ENCODE measurements around the gene MINDY3.
A peak's percentile ranks its signal among the peaks of the same experiment; 100 is the strongest.
"Not testable (repeated sequence)": the region's sequence is repeated elsewhere in the genome, so short reads cannot be mapped to it uniquely, and the experiment has no call there.

The MINDY3 gene

DNA sequence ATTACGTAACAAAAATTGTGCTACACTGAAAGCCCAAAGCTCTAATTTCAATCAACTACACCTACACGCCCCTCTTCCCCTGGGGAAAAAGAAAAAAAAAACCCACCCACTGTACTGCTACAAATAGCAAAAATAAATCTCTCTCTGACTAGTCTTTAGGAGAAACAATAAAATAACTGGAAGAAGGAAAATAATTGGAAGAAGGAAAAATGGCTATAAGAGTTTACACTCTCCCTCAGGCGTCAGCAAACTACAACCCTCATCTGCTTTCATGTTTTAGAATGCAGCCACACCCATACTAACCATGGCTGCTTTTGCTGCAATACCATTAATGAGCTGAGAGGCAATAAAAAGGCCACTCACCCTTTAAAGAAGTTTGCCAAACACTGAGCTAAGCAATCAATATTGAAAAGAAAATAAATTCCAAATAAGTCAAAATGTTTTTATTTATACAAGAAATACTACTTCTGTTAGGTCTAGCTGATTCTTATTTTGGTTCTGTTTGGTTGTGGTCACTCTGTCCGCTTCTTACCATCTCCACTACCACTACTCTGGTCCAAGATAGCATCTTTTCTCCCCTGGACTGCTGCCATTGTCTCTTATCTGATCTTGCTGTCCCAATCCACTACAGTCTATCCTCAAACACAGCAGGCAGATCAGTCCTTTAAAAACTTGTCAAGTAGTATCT is 3.8 kb downstream of the MINDY3 start:
- TF ChIP-seq FOXK2 (IDR thresholded peaks at IDR 0.05) (no peak), ARNT (IDR thresholded peaks at IDR 0.05) (no peak), SP1 (IDR thresholded peaks at IDR 0.05) (no peak), CTBP1 (IDR thresholded peaks at IDR 0.05; ENCODE audit: borderline replicate concordance) (peak; percentile 74), SUZ12 (IDR thresholded peaks at IDR 0.05) (no peak), FOXA1 (IDR thresholded peaks at IDR 0.05) (no peak), ZNF384 (IDR thresholded peaks at IDR 0.05) (peak; percentile 95), TARDBP (IDR thresholded peaks at IDR 0.05) (no peak), NFRKB (IDR thresholded peaks at IDR 0.05) (no peak), ELF4 (IDR thresholded peaks at IDR 0.05) (no peak), HDGF (IDR thresholded peaks at IDR 0.05; ENCODE audit: borderline replicate concordance) (no peak)
- TF ChIP-seq, protein P1, sequence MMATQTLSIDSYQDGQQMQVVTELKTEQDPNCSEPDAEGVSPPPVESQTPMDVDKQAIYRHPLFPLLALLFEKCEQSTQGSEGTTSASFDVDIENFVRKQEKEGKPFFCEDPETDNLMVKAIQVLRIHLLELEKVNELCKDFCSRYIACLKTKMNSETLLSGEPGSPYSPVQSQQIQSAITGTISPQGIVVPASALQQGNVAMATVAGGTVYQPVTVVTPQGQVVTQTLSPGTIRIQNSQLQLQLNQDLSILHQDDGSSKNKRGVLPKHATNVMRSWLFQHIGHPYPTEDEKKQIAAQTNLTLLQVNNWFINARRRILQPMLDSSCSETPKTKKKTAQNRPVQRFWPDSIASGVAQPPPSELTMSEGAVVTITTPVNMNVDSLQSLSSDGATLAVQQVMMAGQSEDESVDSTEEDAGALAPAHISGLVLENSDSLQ (IDR thresholded peaks at IDR 0.05), result peak; percentile 92
- ChIA-PET CTCF (interaction anchor here (2.6 kb wide), 1 partner anchor 137 kb away, joined by 8 read pairs; the partner anchor contains the start of gene ITGA8), POLR2A (no interaction called here)
- peak; percentile 40 for DNase-seq (ENCODE audit: extremely low spot score)

DNA sequence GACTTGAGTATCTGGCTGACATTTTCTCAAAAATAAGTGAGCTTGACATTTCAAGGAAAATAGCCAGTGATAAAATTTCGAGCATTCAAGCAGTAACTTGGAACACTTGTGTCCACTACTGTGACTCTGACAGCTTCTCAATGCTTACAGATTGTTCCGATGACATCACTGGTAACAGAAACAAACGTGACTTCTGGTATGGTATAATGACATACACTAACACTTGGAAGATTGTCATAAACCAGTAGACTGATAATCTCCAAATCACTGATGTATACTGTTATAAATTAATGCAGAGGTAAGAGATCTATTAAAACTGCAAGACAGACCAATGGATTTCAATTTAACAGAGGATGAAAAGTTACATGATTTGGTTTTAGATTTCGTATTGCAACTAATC is 6.5 kb downstream of the MINDY3 start:
- DNase-seq (ENCODE audit: extremely low spot score), result no peak
- TF ChIP-seq ARNT (IDR thresholded peaks at IDR 0.05) (peak; percentile 80; the same call in 1 of the 2 replicates), FOXA1 (IDR thresholded peaks at IDR 0.05) (no peak), BHLHE40 (IDR thresholded peaks at IDR 0.05; ENCODE audit: borderline replicate concordance) (no peak)
- TF ChIP-seq, protein P1 (IDR thresholded peaks at IDR 0.05), result peak; percentile 65
- ChIA-PET POLR2A (no interaction called here), CTCF (no interaction called here)

DNA sequence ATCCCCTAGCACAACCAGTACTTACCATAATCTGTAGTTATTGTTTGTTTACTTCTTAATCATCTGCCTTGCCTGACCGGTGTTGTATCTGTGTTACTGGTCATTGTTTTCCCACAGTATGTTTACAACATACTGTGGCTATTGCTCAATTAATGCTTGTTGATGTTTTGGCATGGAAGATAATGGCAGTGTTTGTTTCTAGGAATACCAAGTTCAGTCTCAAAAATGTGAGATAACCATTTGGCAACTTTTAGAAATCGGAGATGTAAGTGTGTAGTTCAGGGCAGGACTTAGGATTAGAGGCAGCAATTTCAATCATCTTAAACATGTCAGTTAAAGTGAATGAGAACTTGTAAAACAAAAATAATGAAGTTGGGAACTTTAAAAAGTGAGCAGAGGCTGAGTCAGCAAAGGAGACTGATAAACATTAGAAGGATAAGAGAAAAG is 8.2 kb downstream of the MINDY3 start:
- DNase-seq (ENCODE audit: extremely low spot score), result no peak
- TF ChIP-seq, protein P1 (IDR thresholded peaks at IDR 0.05), result peak; percentile 90
- no peak for TF ChIP-seq SUZ12 (IDR thresholded peaks at IDR 0.05)
- TF ChIP-seq HDGF (IDR thresholded peaks at IDR 0.05; ENCODE audit: borderline replicate concordance), result no peak
- TF ChIP-seq L3MBTL2 (conservative IDR thresholded peaks at IDR 0.05), result no peak
- no peak for TF ChIP-seq BHLHE40 (IDR thresholded peaks at IDR 0.05; ENCODE audit: borderline replicate concordance)
- no peak for TF ChIP-seq TARDBP (IDR thresholded peaks at IDR 0.05)
- TF ChIP-seq CTBP1 (IDR thresholded peaks at IDR 0.05; ENCODE audit: borderline replicate concordance), result peak; percentile 36; the same call in 1 of the 2 replicates
- ChIA-PET POLR2A (interaction anchor here (1.0 kb wide), 1 partner anchor 148 kb away, joined by 3 read pairs; no protein-coding TSS in a partner anchor), CTCF (no interaction called here)

DNA sequence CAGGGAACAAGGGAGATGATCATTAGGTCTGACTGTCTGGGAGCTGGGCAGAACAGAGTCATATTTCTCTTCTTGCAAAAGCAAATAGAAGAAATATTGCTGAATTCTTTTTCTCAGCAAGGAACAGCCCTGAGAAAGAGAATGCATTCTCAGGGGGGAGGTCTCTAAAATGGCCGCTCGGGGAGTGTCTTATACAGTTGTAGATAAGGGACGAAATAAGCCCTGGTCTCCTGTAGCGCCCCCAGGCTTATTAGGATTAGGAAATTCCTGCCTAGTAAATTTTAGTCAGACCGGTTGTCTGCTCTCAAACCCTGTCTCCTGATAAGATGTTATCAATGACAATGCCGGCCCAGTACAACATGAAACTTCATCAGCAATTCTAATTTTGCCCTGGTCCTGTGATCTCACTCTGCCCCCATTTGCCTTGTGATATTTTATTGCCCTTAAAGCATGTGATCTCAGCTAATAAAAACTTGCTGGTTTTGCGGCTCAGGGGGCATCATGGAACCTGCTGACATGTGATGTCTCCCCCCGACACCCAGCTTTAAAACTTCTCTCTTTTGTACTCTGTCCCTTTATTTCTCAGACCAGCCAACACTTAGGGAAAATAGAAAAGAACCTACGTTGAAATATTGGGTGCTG is 9.8 kb downstream of the MINDY3 start:
- DNase-seq (ENCODE audit: extremely low spot score); CTCF ChIA-PET: not testable (repeated sequence)
- TF ChIP-seq L3MBTL2 (conservative IDR thresholded peaks at IDR 0.05) (0 out of 2 replicates have a peak, but pooled peaks have one; percentile 30), CTBP1 (IDR thresholded peaks at IDR 0.05; ENCODE audit: borderline replicate concordance) (peak; percentile 47; the same call in 1 of the 2 replicates)
- TF ChIP-seq, protein P1 (IDR thresholded peaks at IDR 0.05), result peak; percentile 71
- POLR2A ChIA-PET, result interaction anchor here (1.4 kb wide), 1 partner anchor 10 kb away, joined by 5 read pairs; the partner anchor contains the start of gene MINDY3

DNA sequence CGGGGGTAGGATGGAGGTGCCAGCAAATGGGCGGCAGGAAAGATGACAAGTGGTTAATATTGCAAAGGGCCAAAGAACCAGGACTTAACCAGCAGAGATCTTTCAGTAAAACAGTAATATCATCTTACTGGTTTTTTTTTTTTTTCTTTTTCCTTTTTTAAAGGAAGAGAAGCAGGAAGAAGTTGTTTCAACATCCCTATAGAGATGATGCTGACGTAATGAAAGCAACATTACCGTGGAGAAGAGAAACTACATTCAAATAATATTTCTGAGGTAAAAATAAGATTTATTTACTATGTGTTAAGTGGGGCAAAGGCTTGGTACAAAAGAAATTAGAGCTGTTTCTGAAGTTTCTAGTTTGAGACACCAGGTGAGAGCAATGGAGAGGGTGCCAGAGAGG is 11.0 kb downstream of the MINDY3 start:
- no peak for DNase-seq (ENCODE audit: extremely low spot score)
- TF ChIP-seq L3MBTL2 (conservative IDR thresholded peaks at IDR 0.05), result no peak
- TF ChIP-seq, protein P1 (IDR thresholded peaks at IDR 0.05), result no peak
- no peak for TF ChIP-seq HDGF (IDR thresholded peaks at IDR 0.05; ENCODE audit: borderline replicate concordance)
- TF ChIP-seq FOXM1 (IDR thresholded peaks at IDR 0.05; ENCODE audit: borderline replicate concordance), result no peak
- TF ChIP-seq ARNT (IDR thresholded peaks at IDR 0.05), result no peak
- TF ChIP-seq ELF4 (IDR thresholded peaks at IDR 0.05), result no peak
- TF ChIP-seq LEF1 (IDR thresholded peaks at IDR 0.05; ENCODE audit: borderline replicate concordance), result no peak
- TF ChIP-seq SP1 (IDR thresholded peaks at IDR 0.05), result no peak
- no peak for TF ChIP-seq CTBP1 (IDR thresholded peaks at IDR 0.05; ENCODE audit: borderline replicate concordance)
- no peak for TF ChIP-seq FOXK2 (IDR thresholded peaks at IDR 0.05)
- no peak for TF ChIP-seq TARDBP (IDR thresholded peaks at IDR 0.05)
- no peak for TF ChIP-seq SUZ12 (IDR thresholded peaks at IDR 0.05)
- ChIA-PET CTCF (no interaction called here), POLR2A (interaction anchor here (0.6 kb wide), 1 partner anchor 11 kb away, joined by 3 read pairs; the partner anchor contains the start of gene MINDY3)
